ENCODE measurements around the gene ANKIB1.

ANKIB1 gene

GRCh38 chr7:92422926-92423325 lies 177.2 kb downstream of the ANKIB1 start (continued):
- no peak for TF ChIP-seq ZNF785 (tag by site-specific recombination; IDR thresholded peaks at IDR 0.05)
- TF ChIP-seq ZFHX2 (tag by site-specific recombination; conservative IDR thresholded peaks at IDR 0.05), result no peak
- no peak for TF ChIP-seq PRDM4 (tag by site-specific recombination; IDR thresholded peaks at IDR 0.05)
- no peak for TF ChIP-seq ZNF394 (tag by site-specific recombination; IDR thresholded peaks at IDR 0.05; ENCODE audit: borderline replicate concordance)
- TF ChIP-seq, protein P1, sequence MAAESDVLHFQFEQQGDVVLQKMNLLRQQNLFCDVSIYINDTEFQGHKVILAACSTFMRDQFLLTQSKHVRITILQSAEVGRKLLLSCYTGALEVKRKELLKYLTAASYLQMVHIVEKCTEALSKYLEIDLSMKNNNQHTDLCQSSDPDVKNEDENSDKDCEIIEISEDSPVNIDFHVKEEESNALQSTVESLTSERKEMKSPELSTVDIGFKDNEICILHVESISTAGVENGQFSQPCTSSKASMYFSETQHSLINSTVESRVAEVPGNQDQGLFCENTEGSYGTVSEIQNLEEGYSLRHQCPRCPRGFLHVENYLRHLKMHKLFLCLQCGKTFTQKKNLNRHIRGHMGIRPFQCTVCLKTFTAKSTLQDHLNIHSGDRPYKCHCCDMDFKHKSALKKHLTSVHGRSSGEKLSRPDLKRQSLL (tag by site-specific recombination; IDR thresholded peaks at IDR 0.05), result no peak

DNA sequence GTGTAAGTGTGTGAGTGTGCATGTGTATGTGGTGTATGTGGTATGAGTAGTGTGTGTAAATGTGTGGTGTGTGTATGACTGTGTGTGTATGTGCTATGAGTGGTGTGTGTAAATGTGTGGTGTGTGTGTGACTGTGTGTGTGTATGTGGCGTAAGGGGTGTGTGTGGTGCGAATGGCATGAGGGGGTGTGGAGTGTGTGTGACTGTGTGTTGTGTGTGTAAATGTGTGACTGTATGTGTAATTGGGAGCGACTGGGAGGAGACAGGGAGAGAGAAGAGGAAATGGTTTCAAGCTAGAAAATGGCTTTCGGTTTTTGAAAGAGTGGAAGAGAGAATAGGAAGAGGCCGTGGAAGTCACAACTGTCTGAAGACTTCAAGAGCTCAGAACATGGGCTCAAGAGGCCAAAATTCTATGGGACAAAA lies 177.9 kb downstream of the ANKIB1 start:
- no peak overlapping the region for H3K27ac ChIP-seq (ENCODE audit: extremely low read depth, low read depth, low read length)
- ChIA-PET POLR2A (interaction anchor here (0.7 to 1.0 kb wide), 2 partner anchors 14 to 23 kb away, joined by 3 to 7 read pairs; partner anchors contain the start of gene GATAD1), CTCF (interaction anchor here (0.5 to 4.0 kb wide), 23 partner anchors 9 to 1315 kb away, joined by 3 to 34 read pairs (median 4); partner anchors contain the start of genes ANKIB1, GATAD1 and KRIT1)
- no peaks in the 10 kb centered on the region for H3K9me3 ChIP-seq (ENCODE audit: control insufficient read depth, insufficient read depth, low read depth, low read length)
- no peak overlapping the region for H3K4me3 ChIP-seq (ENCODE audit: low read depth, low read length)
- H3K4me1 ChIP-seq (ENCODE audit: control insufficient read depth, insufficient read depth, low read length), result no peaks in the 10 kb centered on the region
- H3K36me3 ChIP-seq (ENCODE audit: control insufficient read depth in 2 of 2, insufficient read depth in 1 of 2, low read length in 2 of 2), result no peaks in the 10 kb centered on the region
- TF ChIP-seq ZNF704 (tag by site-specific recombination; IDR thresholded peaks at IDR 0.05), result no peak
- TF ChIP-seq ZNF785 (tag by site-specific recombination; IDR thresholded peaks at IDR 0.05), result no peak
- TF ChIP-seq, protein P2, sequence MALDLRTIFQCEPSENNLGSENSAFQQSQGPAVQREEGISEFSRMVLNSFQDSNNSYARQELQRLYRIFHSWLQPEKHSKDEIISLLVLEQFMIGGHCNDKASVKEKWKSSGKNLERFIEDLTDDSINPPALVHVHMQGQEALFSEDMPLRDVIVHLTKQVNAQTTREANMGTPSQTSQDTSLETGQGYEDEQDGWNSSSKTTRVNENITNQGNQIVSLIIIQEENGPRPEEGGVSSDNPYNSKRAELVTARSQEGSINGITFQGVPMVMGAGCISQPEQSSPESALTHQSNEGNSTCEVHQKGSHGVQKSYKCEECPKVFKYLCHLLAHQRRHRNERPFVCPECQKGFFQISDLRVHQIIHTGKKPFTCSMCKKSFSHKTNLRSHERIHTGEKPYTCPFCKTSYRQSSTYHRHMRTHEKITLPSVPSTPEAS (tag by site-specific recombination; IDR thresholded peaks at IDR 0.05), result peak; percentile 95
- TF ChIP-seq ZNF645 (tag by site-specific recombination; IDR thresholded peaks at IDR 0.05), result 0 out of 2 replicates have a peak, but pooled peaks have one; percentile 29
- no peak for TF ChIP-seq ZNF354C (tag by site-specific recombination; IDR thresholded peaks at IDR 0.05; ENCODE audit: borderline replicate concordance, low read depth)
- TF ChIP-seq ZNF140 (tag by site-specific recombination; IDR thresholded peaks at IDR 0.05), result no peak
- TF ChIP-seq ZNF239 (tag by site-specific recombination; IDR thresholded peaks at IDR 0.05), result 0 out of 2 replicates have a peak, but pooled peaks have one; percentile 36
- TF ChIP-seq, protein P3, sequence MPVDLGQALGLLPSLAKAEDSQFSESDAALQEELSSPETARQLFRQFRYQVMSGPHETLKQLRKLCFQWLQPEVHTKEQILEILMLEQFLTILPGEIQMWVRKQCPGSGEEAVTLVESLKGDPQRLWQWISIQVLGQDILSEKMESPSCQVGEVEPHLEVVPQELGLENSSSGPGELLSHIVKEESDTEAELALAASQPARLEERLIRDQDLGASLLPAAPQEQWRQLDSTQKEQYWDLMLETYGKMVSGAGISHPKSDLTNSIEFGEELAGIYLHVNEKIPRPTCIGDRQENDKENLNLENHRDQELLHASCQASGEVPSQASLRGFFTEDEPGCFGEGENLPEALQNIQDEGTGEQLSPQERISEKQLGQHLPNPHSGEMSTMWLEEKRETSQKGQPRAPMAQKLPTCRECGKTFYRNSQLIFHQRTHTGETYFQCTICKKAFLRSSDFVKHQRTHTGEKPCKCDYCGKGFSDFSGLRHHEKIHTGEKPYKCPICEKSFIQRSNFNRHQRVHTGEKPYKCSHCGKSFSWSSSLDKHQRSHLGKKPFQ (tag by site-specific recombination; IDR thresholded peaks at IDR 0.05), result peak; percentile 52; the same call in 1 of the 2 replicates
- peak; percentile 32; the same call in 1 of the 2 replicates for TF ChIP-seq YY2 (tag by site-specific recombination; IDR thresholded peaks at IDR 0.05)
- peak; percentile 53; the same call in 1 of the 2 replicates for TF ChIP-seq ZNF133 (tag by site-specific recombination; IDR thresholded peaks at IDR 0.05)
- TF ChIP-seq ZNF777 (tag by site-specific recombination; IDR thresholded peaks at IDR 0.05; ENCODE audit: borderline replicate concordance), result peak; percentile 30; the same call in 1 of the 2 replicates
- TF ChIP-seq, protein P4, sequence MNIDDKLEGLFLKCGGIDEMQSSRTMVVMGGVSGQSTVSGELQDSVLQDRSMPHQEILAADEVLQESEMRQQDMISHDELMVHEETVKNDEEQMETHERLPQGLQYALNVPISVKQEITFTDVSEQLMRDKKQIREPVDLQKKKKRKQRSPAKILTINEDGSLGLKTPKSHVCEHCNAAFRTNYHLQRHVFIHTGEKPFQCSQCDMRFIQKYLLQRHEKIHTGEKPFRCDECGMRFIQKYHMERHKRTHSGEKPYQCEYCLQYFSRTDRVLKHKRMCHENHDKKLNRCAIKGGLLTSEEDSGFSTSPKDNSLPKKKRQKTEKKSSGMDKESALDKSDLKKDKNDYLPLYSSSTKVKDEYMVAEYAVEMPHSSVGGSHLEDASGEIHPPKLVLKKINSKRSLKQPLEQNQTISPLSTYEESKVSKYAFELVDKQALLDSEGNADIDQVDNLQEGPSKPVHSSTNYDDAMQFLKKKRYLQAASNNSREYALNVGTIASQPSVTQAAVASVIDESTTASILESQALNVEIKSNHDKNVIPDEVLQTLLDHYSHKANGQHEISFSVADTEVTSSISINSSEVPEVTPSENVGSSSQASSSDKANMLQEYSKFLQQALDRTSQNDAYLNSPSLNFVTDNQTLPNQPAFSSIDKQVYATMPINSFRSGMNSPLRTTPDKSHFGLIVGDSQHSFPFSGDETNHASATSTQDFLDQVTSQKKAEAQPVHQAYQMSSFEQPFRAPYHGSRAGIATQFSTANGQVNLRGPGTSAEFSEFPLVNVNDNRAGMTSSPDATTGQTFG (tag by site-specific recombination; IDR thresholded peaks at IDR 0.05; ENCODE audit: borderline replicate concordance), result 0 out of 2 replicates have a peak, but pooled peaks have one; percentile 53
- TF ChIP-seq ZNF398 (tag by site-specific recombination; IDR thresholded peaks at IDR 0.05), result peak; percentile 17; the same call in 1 of the 2 replicates
- no peak for TF ChIP-seq IKZF3 (tag by site-specific recombination; IDR thresholded peaks at IDR 0.05)
- peak; percentile 50; the same call in 1 of the 2 replicates for TF ChIP-seq GLI4 (tag by site-specific recombination; IDR thresholded peaks at IDR 0.05)
- 0 out of 2 replicates have a peak, but pooled peaks have one; percentile 50 for TF ChIP-seq ZNF248 (tag by site-specific recombination; IDR thresholded peaks at IDR 0.05)

Data from HEK293 (cell line).